ENCODE results near the gene PPM1H. TPM values are rescaled to one million over a fixed set of nuclear protein-coding genes. Genes with fewer than 3 reads are reported as not detected.

The PPM1H gene
- total RNA-seq, 1 experiment from 2014 or later, result 0.04 TPM

DNA sequence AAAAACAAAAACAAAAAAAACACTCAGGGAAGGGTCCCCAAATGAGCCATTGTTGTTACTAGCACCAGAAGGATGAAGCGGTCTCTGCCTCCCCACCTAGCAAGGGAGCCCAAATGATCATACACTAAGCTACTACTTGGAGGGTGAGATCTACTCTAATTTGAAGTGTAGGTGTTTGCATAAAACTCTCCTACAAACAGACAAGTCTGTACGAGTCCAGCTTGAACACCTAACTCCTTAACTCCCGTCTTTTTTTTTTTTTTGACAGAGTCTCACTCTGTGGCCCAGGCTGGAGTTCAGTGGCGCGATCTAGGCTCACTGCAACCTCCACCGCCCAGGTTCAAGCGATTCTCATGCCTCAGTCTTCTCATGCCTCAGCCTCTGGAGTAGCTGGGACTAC, 132.6 kb downstream of the PPM1H start:
- POLR2A ChIA-PET (ENCODE audit: low non-redundant PET), result no interaction called here

DNA sequence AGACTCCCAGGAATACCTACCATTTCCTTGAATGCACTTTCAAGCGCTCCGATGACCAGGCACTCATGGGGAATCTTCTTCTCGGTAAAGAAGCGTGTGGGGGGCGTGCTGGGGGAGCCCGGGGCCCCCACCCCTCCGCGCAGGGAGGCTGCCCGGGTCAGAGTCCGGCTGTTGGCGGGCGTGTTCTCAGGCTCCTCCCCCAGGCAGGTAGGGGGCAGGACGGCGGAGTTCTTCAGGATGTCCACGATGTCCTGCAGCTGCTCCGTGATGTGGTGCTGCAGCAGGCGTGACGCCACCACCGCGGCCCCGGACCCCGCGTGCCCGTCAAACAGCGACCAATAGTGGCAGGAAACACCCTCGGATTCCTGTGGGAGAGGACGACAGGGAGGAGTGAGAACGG, 133.2 kb downstream of the PPM1H start:
- DNase-seq (ENCODE audit: low spot score), result no peak
- no peaks in the 10 kb centered on the region for H3K36me3 ChIP-seq (ENCODE audit: insufficient read depth, low read length, poor library complexity, severe bottlenecking)
- BruUV-seq (replicated peaks), result no TSS peak
- CTCF ChIA-PET, result no interaction called here
- H3K4me3 ChIP-seq (ENCODE audit: low read depth, low read length, poor library complexity, severe bottlenecking), result no peak overlapping the region
- H3K4me1 ChIP-seq (ENCODE audit: insufficient read depth, low read length, poor library complexity, severe bottlenecking), result no peaks in the 10 kb centered on the region
- no peak for TF ChIP-seq CTCF (conservative IDR thresholded peaks at IDR 0.05; ENCODE audit: low read depth, low read length)
- no peak for TF ChIP-seq EZH2 (IDR thresholded peaks at IDR 0.05; ENCODE audit: borderline replicate concordance, low read depth, low read length, poor library complexity, severe bottlenecking)
- no peaks in the 10 kb centered on the region for H3K9me3 ChIP-seq (ENCODE audit: low read depth, low read length, poor library complexity, severe bottlenecking)
- H3K27me3 ChIP-seq (replicated peaks; ENCODE audit: insufficient read depth, low read depth, low read length, poor library complexity), result no peaks in the 10 kb centered on the region
- no peak overlapping the region for H3K27ac ChIP-seq (ENCODE audit: low read depth, low read length, poor library complexity, severe bottlenecking)
- intact Hi-C loops (cut with micrococcal nuclease; ENCODE audit: unreplicated experiment), result no loop called here
- POLR2A ChIA-PET (ENCODE audit: low non-redundant PET), result no interaction called here

More for the DNA sequence above, 132.6 kb downstream of the PPM1H start:
- intact Hi-C loops (cut with micrococcal nuclease; ENCODE audit: unreplicated experiment), result no loop called here
- H3K27ac ChIP-seq (ENCODE audit: low read depth, low read length, poor library complexity, severe bottlenecking), result no peak overlapping the region
- CTCF ChIA-PET, result interaction anchor here (0.7 kb wide), 1 partner anchor 433 kb away, joined by 4 read pairs; no protein-coding TSS in a partner anchor
- H3K27me3 ChIP-seq (replicated peaks; ENCODE audit: insufficient read depth, low read depth, low read length, poor library complexity), result no peaks in the 10 kb centered on the region
- no peak for DNase-seq (ENCODE audit: low spot score)
- H3K9me3 ChIP-seq (ENCODE audit: low read depth, low read length, poor library complexity, severe bottlenecking), result no peaks in the 10 kb centered on the region
- H3K36me3 ChIP-seq (ENCODE audit: insufficient read depth, low read length, poor library complexity, severe bottlenecking), result no peaks in the 10 kb centered on the region
- TF ChIP-seq EZH2 (IDR thresholded peaks at IDR 0.05; ENCODE audit: borderline replicate concordance, low read depth, low read length, poor library complexity, severe bottlenecking) (no peak), CTCF (conservative IDR thresholded peaks at IDR 0.05; ENCODE audit: low read depth, low read length) (no peak)
- H3K4me1 ChIP-seq (ENCODE audit: insufficient read depth, low read length, poor library complexity, severe bottlenecking), result no peaks in the 10 kb centered on the region
- no TSS peak for BruUV-seq (replicated peaks)
- H3K4me3 ChIP-seq (ENCODE audit: low read depth, low read length, poor library complexity, severe bottlenecking), result no peak overlapping the region

DNA sequence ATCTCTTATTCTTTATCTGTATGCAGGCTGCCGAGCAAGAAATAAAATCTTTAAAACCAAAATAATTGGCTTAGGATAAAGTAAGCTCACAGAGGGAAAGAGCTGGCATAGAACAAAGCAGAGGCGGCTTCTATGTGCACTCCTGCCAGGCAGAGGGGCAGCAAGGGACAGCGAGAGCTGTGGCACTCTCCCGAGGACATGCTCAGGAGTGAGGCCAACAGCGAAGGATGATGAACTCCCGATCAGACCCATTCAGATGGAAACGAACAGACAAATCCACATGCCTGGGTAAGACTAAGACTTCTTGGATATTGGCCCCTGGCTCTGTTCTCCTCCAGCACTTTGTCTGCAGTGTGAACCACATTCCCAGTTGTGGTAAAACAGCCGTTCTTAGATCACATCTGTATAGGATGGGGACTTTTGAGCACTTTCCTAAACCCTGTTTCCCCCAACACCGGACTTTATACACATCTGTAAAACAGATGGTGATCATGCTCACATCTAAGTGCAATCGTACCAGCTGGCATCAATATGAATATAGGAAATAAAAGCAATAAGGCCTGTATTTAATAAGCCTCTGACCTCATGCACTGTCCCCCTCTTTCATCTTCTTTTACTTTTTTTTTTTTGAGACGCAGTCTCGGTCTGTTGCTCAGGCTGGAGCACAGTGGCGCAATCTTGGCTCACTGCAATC, 134.1 kb downstream of the PPM1H start:
- H3K36me3 ChIP-seq (ENCODE audit: insufficient read depth, low read length, poor library complexity, severe bottlenecking), result no peaks in the 10 kb centered on the region
- ChIA-PET CTCF (no interaction called here), POLR2A (ENCODE audit: low non-redundant PET) (no interaction called here)
- intact Hi-C loops (cut with micrococcal nuclease; ENCODE audit: unreplicated experiment), result no loop called here
- no peak overlapping the region for H3K4me3 ChIP-seq (ENCODE audit: low read depth, low read length, poor library complexity, severe bottlenecking)
- H3K27ac ChIP-seq (ENCODE audit: low read depth, low read length, poor library complexity, severe bottlenecking), result no peak overlapping the region
- H3K9me3 ChIP-seq (ENCODE audit: low read depth, low read length, poor library complexity, severe bottlenecking), result no peaks in the 10 kb centered on the region
- no peaks in the 10 kb centered on the region for H3K27me3 ChIP-seq (replicated peaks; ENCODE audit: insufficient read depth, low read depth, low read length, poor library complexity)
- no TSS peak for BruUV-seq (replicated peaks)
- H3K4me1 ChIP-seq (ENCODE audit: insufficient read depth, low read length, poor library complexity, severe bottlenecking), result no peaks in the 10 kb centered on the region
- DNase-seq (ENCODE audit: low spot score), result no peak
- TF ChIP-seq CTCF (conservative IDR thresholded peaks at IDR 0.05; ENCODE audit: low read depth, low read length) (no peak), EZH2 (IDR thresholded peaks at IDR 0.05; ENCODE audit: borderline replicate concordance, low read depth, low read length, poor library complexity, severe bottlenecking) (no peak)

Data from A673 (cell line).